WTC11 (cell line): ENCODE measurements around the gene TMEM81. TPM values are rescaled to one million over a fixed set of nuclear protein-coding genes. Genes with fewer than 3 reads are reported as not detected.

ENCODE experiments used
- ATAC-seq: fragments of 200-7000 bp; cut with Tn5 transposase; 2 replicates; pipeline ENCODE4 v1.10.0; 2021; ENCODE audit warnings: mild to moderate bottlenecking, moderate library complexity
- CTCF ChIA-PET: fragments of 300-600 bp; sonication (Branson Sonifier 250); formaldehyde crosslinking; loops from one replicate; lab custom pipeline; 2021; ENCODE audit warnings: antibody characterized with exemption; lab: Charles Lee
- POLR2A ChIA-PET: fragments of 350-600 bp; sonication (Branson Sonifier 250); formaldehyde crosslinking; loops from one replicate; lab custom pipeline; 2021; ENCODE audit warnings: antibody characterized with exemption; lab: Charles Lee
- DNase-seq: peaks from one replicate; pipeline ENCODE4 v3.0.0; 2021; ENCODE audit warnings: low spot score
- H3K27ac Mint-ChIP-seq: 2 replicates; pipeline ENCODE4 v1.8.0; 2021; ENCODE audit warnings: mixed read lengths
- H3K27me3 Mint-ChIP-seq: 2 replicates; pipeline ENCODE4 v1.8.0; 2021; ENCODE audit warnings: low read depth, mild to moderate bottlenecking, moderate library complexity, mixed read lengths
- H3K36me3 Mint-ChIP-seq: 2 replicates; pipeline ENCODE4 v1.8.0; 2021; ENCODE audit warnings: mixed read lengths
- H3K4me1 Mint-ChIP-seq: 2 replicates; pipeline ENCODE4 v1.8.0; 2022; ENCODE audit warnings: mixed read lengths
- H3K4me3 Mint-ChIP-seq: 2 replicates; pipeline ENCODE4 v1.8.0; 2021; ENCODE audit warnings: mild to moderate bottlenecking, moderate library complexity, mixed read lengths
- H3K9me3 Mint-ChIP-seq: 2 replicates; pipeline ENCODE4 v1.8.0; 2021; ENCODE audit warnings: mixed read lengths
- ARID4B ChIP-seq: sonication (generic); formaldehyde crosslinking; IDR thresholded peaks from 2 replicates; pipeline ENCODE4 v1.8.0; 2023; ENCODE audit warnings: missing genetic modification reagents, mild to moderate bottlenecking, borderline replicate concordance
- ATF1 ChIP-seq: sonication (generic); formaldehyde crosslinking; IDR thresholded peaks from 2 replicates; pipeline ENCODE4 v1.8.1; 2023; ENCODE audit warnings: mild to moderate bottlenecking, moderate library complexity, missing genetic modification reagents
- ATF2 ChIP-seq: sonication (generic); formaldehyde crosslinking; IDR thresholded peaks from 2 replicates; pipeline ENCODE4 v1.8.1; 2022; ENCODE audit warnings: low read depth, missing genetic modification reagents, borderline replicate concordance
- ATF3 ChIP-seq: sonication (generic); formaldehyde crosslinking; conservative IDR thresholded peaks from 2 replicates; pipeline ENCODE4 v1.8.1; 2022; ENCODE audit warnings: mild to moderate bottlenecking, missing genetic modification reagents
- ATF6 ChIP-seq: sonication (generic); formaldehyde crosslinking; IDR thresholded peaks from 2 replicates; pipeline ENCODE4 v1.8.1; 2023; ENCODE audit warnings: mild to moderate bottlenecking, missing genetic modification reagents
- CREB1 ChIP-seq: sonication (generic); formaldehyde crosslinking; IDR thresholded peaks from 2 replicates; pipeline ENCODE4 v1.8.0; 2023; ENCODE audit warnings: mild to moderate bottlenecking, missing genetic modification reagents
- E2F1 ChIP-seq: sonication (generic); formaldehyde crosslinking; IDR thresholded peaks from 2 replicates; pipeline ENCODE4 v1.8.0; 2022; ENCODE audit warnings: mild to moderate bottlenecking, missing genetic modification reagents
- E2F4 ChIP-seq: sonication (generic); formaldehyde crosslinking; IDR thresholded peaks from 2 replicates; pipeline ENCODE4 v1.8.1; 2022; ENCODE audit warnings: low read depth, mild to moderate bottlenecking, moderate library complexity, missing genetic modification reagents, borderline replicate concordance
- ELF4 ChIP-seq: sonication (generic); formaldehyde crosslinking; IDR thresholded peaks from 2 replicates; pipeline ENCODE4 v1.8.1; 2022; ENCODE audit warnings: low read depth, mild to moderate bottlenecking, moderate library complexity, missing genetic modification reagents
- FOXP1 ChIP-seq: sonication (generic); formaldehyde crosslinking; IDR thresholded peaks from 2 replicates; pipeline ENCODE4 v1.8.0; 2022; ENCODE audit warnings: missing genetic modification reagents, mild to moderate bottlenecking, moderate library complexity, borderline replicate concordance
- GABPB1 ChIP-seq: sonication (generic); formaldehyde crosslinking; IDR thresholded peaks from 2 replicates; pipeline ENCODE4 v1.8.1; 2023; ENCODE audit warnings: mild to moderate bottlenecking, missing genetic modification reagents
- GRHL2 ChIP-seq: fragments of 250-450 bp; sonication (Bioruptor Pico); IDR thresholded peaks from 2 replicates; pipeline ENCODE4 v1.8.0; 2022; ENCODE audit warnings: mild to moderate bottlenecking, moderate library complexity; ENCODE audit not compliant: insufficient replicate concordance, severe bottlenecking
- JUN ChIP-seq: sonication (generic); formaldehyde crosslinking; IDR thresholded peaks from 2 replicates; pipeline ENCODE4 v1.8.0; 2023; ENCODE audit warnings: mild to moderate bottlenecking, missing genetic modification reagents
- KAT7 ChIP-seq: sonication (generic); formaldehyde crosslinking; IDR thresholded peaks from 2 replicates; pipeline ENCODE4 v1.8.1; 2023; ENCODE audit warnings: missing genetic modification reagents, mild to moderate bottlenecking, borderline replicate concordance
- MAX ChIP-seq: sonication (generic); formaldehyde crosslinking; IDR thresholded peaks from 2 replicates; pipeline ENCODE4 v1.8.0; 2022; ENCODE audit warnings: mild to moderate bottlenecking, missing genetic modification reagents
- MXD4 ChIP-seq: fragments of 250-450 bp; sonication (Bioruptor Pico); IDR thresholded peaks from 2 replicates; pipeline ENCODE4 v1.8.0; 2021; ENCODE audit warnings: mild to moderate bottlenecking, moderate library complexity, borderline replicate concordance
- NFATC4 ChIP-seq: fragments of 250-450 bp; sonication (Bioruptor Pico); IDR thresholded peaks from 2 replicates; pipeline ENCODE4 v1.9.0; 2021; ENCODE audit warnings: mild to moderate bottlenecking
- NFYB ChIP-seq: sonication (generic); formaldehyde crosslinking; conservative IDR thresholded peaks from 2 replicates; pipeline ENCODE4 v1.8.0; 2022; ENCODE audit warnings: low read depth, missing genetic modification reagents
- OVOL2 ChIP-seq: fragments of 250-450 bp; sonication (Bioruptor Pico); IDR thresholded peaks from 2 replicates; pipeline ENCODE4 v1.9.0; 2021; ENCODE audit warnings: mild to moderate bottlenecking, borderline replicate concordance
- SP1 ChIP-seq: sonication (generic); formaldehyde crosslinking; conservative IDR thresholded peaks from 2 replicates; pipeline ENCODE4 v1.8.1; 2022; ENCODE audit warnings: missing genetic modification reagents
- TCF7 ChIP-seq: sonication (generic); formaldehyde crosslinking; IDR thresholded peaks from 2 replicates; pipeline ENCODE4 v1.8.0; 2022; ENCODE audit warnings: mild to moderate bottlenecking, low read depth, missing genetic modification reagents, moderate library complexity
- TP53 ChIP-seq: sonication (generic); formaldehyde crosslinking; IDR thresholded peaks from 2 replicates; pipeline ENCODE4 v1.8.1; 2023; ENCODE audit warnings: mild to moderate bottlenecking, missing genetic modification reagents
- ZNF263 ChIP-seq: sonication (generic); formaldehyde crosslinking; IDR thresholded peaks from 2 replicates; pipeline ENCODE4 v1.8.1; 2022; ENCODE audit warnings: low read depth, mild to moderate bottlenecking, moderate library complexity, missing genetic modification reagents
- ZNF416 ChIP-seq: fragments of 250-450 bp; sonication (Bioruptor Pico); IDR thresholded peaks from 2 replicates; pipeline ENCODE4 v1.9.0; 2021; ENCODE audit warnings: mild to moderate bottlenecking, inconsistent platforms
- ZNF671 ChIP-seq: fragments of 250-450 bp; sonication (Bioruptor Pico); IDR thresholded peaks from 2 replicates; pipeline ENCODE4 v1.8.0; 2021; ENCODE audit warnings: mild to moderate bottlenecking
- total RNA-seq: library from RNA; stranded (reverse); gene quantifications from 3 replicates; pipeline ENCODE4 v1.2.3, GENCODE V29; 2021

Gene TMEM81
- total RNA-seq, 1 experiment from 2014 or later, result 7.5 TPM

- TF ChIP-seq ARID4B (CRISPR knock-in tag) (no peak), FOXP1 (CRISPR knock-in tag) (no peak), MAX (CRISPR knock-in tag) (no peak), JUN (CRISPR knock-in tag) (no peak), E2F1 (no peak), NFATC4 (no peak)
These were observed 34.8 kb downstream of the TMEM81 start (continued) for GRCh38 chr1:205049479-205049878.

GRCh38 chr1:205048382-205048781 lies 35.9 kb downstream of the TMEM81 start:
- CTCF ChIA-PET, result interaction anchor here (0.9 to 5.3 kb wide), 3 partner anchors 14 to 73 kb away, joined by 3 to 64 read pairs (median 10); no protein-coding TSS in a partner anchor

More at GRCh38 chr1:205048382-205048781, 35.9 kb downstream of the TMEM81 start:
- ATAC-seq (no peak), DNase-seq (no peak)
- no peaks in the 10 kb centered on the region for H3K9me3 Mint-ChIP-seq
- no peak overlapping the region for H3K27ac Mint-ChIP-seq
- H3K4me1 Mint-ChIP-seq, result peaks cover 33% of the 10 kb centered on the region
- peaks cover 16% of the 10 kb centered on the region for H3K27me3 Mint-ChIP-seq
- no peak overlapping the region for H3K4me3 Mint-ChIP-seq
- H3K36me3 Mint-ChIP-seq, result no peaks in the 10 kb centered on the region
- POLR2A ChIA-PET, result no interaction called here
- TF ChIP-seq GRHL2 (CRISPR knock-in tag), result no peak
- no peak for TF ChIP-seq ATF1 (CRISPR knock-in tag)
- TF ChIP-seq E2F1, result no peak
- TF ChIP-seq MXD4, result no peak
- no peak for TF ChIP-seq NFYB (CRISPR knock-in tag)
- no peak for TF ChIP-seq KAT7 (CRISPR knock-in tag)
- TF ChIP-seq ATF3, result no peak
- TF ChIP-seq SP1 (CRISPR knock-in tag), result no peak
- no peak for TF ChIP-seq CREB1 (CRISPR knock-in tag)
- no peak for TF ChIP-seq ELF4 (CRISPR knock-in tag)
- no peak for TF ChIP-seq OVOL2 (CRISPR knock-in tag)
- no peak for TF ChIP-seq ZNF263 (CRISPR knock-in tag)
- TF ChIP-seq ZNF671 (CRISPR knock-in tag), result no peak
- TF ChIP-seq GABPB1, result no peak
- no peak for TF ChIP-seq ATF2 (CRISPR knock-in tag)
- no peak for TF ChIP-seq TP53 (CRISPR knock-in tag)
- TF ChIP-seq ATF6 (CRISPR knock-in tag), result no peak
- TF ChIP-seq E2F4 (CRISPR knock-in tag), result no peak
- no peak for TF ChIP-seq ZNF416 (CRISPR knock-in tag)
- TF ChIP-seq TCF7 (CRISPR knock-in tag), result no peak
